SK-N-SH treated with all-trans-retinoic acid at 6 μM for 48 hours (cell line): ENCODE data around the gene FAAH2.

Experiments used
- ZFP3 ChIP-seq: fragments of 250-450 bp; sonication (Bioruptor Pico); IDR thresholded peaks from 2 replicates; pipeline ENCODE4 v1.5.0; 2020; ENCODE audit warnings: mild to moderate bottlenecking, moderate library complexity
- ZFP30 ChIP-seq: fragments of 450-650 bp; formaldehyde crosslinking; IDR thresholded peaks from 2 replicates; pipeline ENCODE4 v1.5.0; 2022; ENCODE audit warnings: mild to moderate bottlenecking, moderate library complexity

- no peak for TF ChIP-seq ZFP3 (CRISPR knock-in tag)
- no peak for TF ChIP-seq ZFP30 (CRISPR knock-in tag)
Measured at GRCh38 chrX:57266275-57266674, 20.2 kb upstream of the FAAH2 start.
